K562 (cell line): ENCODE data around the gene CTDSPL2. TPM values are rescaled to one million over a fixed set of nuclear protein-coding genes. Genes with fewer than 3 reads are reported as not detected.

ENCODE experiments used
- CXXC5 ChIP-seq: fragments of 250-450 bp; sonication (Bioruptor Pico); IDR thresholded peaks from 2 replicates; pipeline ENCODE4 v1.8.0; 2022; ENCODE audit warnings: inconsistent platforms, mild to moderate bottlenecking, moderate library complexity
- HDAC2 ChIP-seq: fragments of 450-650 bp; IDR thresholded peaks from 2 replicates; pipeline ENCODE4 v1.6.1; 2016; ENCODE audit warnings: mild to moderate bottlenecking
- MCM2 ChIP-seq: fragments of 450-650 bp; IDR thresholded peaks from 2 replicates; pipeline ENCODE4 v1.6.1; 2017; ENCODE audit warnings: low read depth, mild to moderate bottlenecking
- NONO ChIP-seq, 2 experiments: fragments of 200-400 bp in 1 of 2; fragments of 450-650 bp in 1 of 2; formaldehyde crosslinking in 1 of 2; IDR thresholded peaks; 2 replicates each; pipeline ENCODE4 v1.6.1; 2017; ENCODE audit warnings: low read depth in 2 of 2, mild to moderate bottlenecking in 2 of 2, moderate library complexity in 2 of 2, low read length in 1 of 2
- NR1H2 ChIP-seq: sonication (generic); formaldehyde crosslinking; IDR thresholded peaks from 2 replicates; pipeline ENCODE4 v1.4.0; 2020; ENCODE audit warnings: mild to moderate bottlenecking, missing genetic modification reagents
- RB1 ChIP-seq: fragments of 450-650 bp; IDR thresholded peaks from 2 replicates; pipeline ENCODE4 v1.6.1; 2017; ENCODE audit warnings: low read depth, mild to moderate bottlenecking
- REST ChIP-seq, 2 experiments: fragments of 450-650 bp; formaldehyde crosslinking in 1 of 2; IDR thresholded peaks; 2 replicates each; pipeline versions ENCODE4 v1.4.0 to v1.6.1; 2014 to 2020; ENCODE audit warnings: mild to moderate bottlenecking in 2 of 2, borderline replicate concordance in 1 of 2, low read depth in 1 of 2
- VEZF1 ChIP-seq: fragments of 200-800 bp; sonication (Bioruptor generic); IDR thresholded peaks from 2 replicates; pipeline ENCODE4 v1.6.1; 2017; ENCODE audit warnings: missing genetic modification characterization, missing compliant biosample characterization
- ZBTB11 ChIP-seq, 3 experiments: fragments of 200-800 bp in 1 of 3; fragments of 250-450 bp in 1 of 3; fragments of 450-650 bp in 1 of 3; sonication (Bioruptor Pico) in 1 of 3; sonication (Bioruptor generic) in 1 of 3; formaldehyde crosslinking in 1 of 3; IDR thresholded peaks; 2 replicates each; pipeline versions ENCODE4 v1.6.1 to v1.8.0; 2016 to 2022; ENCODE audit warnings: mild to moderate bottlenecking in 2 of 3, missing genetic modification characterization in 2 of 3, missing compliant biosample characterization in 1 of 3, moderate library complexity in 1 of 3
- ZNF165 ChIP-seq: fragments of 250-450 bp; sonication (Bioruptor Pico); IDR thresholded peaks from 2 replicates; pipeline ENCODE4 v1.4.0; 2020; ENCODE audit warnings: borderline replicate concordance
- ZNF668 ChIP-seq: fragments of 250-450 bp; sonication (Bioruptor Pico); IDR thresholded peaks from 2 replicates; pipeline ENCODE4 v1.8.0; 2022; ENCODE audit warnings: mild to moderate bottlenecking, inconsistent platforms
- polyA plus RNA-seq, 8 experiments: library from polyadenylated mRNA; depleted of rRNA in 4 of 8; stranded (reverse) in 5 of 8; unstranded in 3 of 8; fragments of >200 nt; fragmentation: Nextera tagmentation in 2 of 8; fragmentation: Illumina TruSeq in 1 of 8; extraction: Ambion mirVana in 2 of 8; extraction: Trizol in 1 of 8; gene quantifications; 2 replicates each; pipeline versions ENCODE4 v1.2.1 to v1.2.3, GENCODE V29; 2011 to 2014; ENCODE audit warnings: inconsistent platforms in 1 of 8, missing spikeins in 1 of 8
- total RNA-seq, 7 experiments: library from RNA; depleted of rRNA in 6 of 7; stranded (reverse); fragments of >200 nt in 6 of 7; fragmentation: Illumina TruSeq in 2 of 7; extraction: Trizol in 2 of 7; gene quantifications; 2 replicates each; pipeline versions ENCODE4 v1.2.1 to v1.2.3, GENCODE V29; 2011 to 2021; ENCODE audit warnings: low replicate concordance in 1 of 7

Gene CTDSPL2
- total and polyA plus RNA-seq, 9 of the 15 experiments (the other 6 are each of a cell fraction or from before 2014, with no cell fraction given) = 16.8 to 79.0 (median 53.1) TPM

- TF ChIP-seq REST (IDR thresholded peaks at IDR 0.05; ENCODE audit: borderline replicate concordance) (no peak), REST (CRISPR knock-in tag; IDR thresholded peaks at IDR 0.05; ENCODE audit: low read depth) (no peak), RB1 (no peak), ZBTB11 (CRISPR knock-in tag; IDR thresholded peaks at IDR 0.05) (peak in 1 of 3 experiments; percentile 49; a peak in 2 of 6 replicates), VEZF1 (peak; percentile 100), ZNF165 (CRISPR knock-in tag) (0 out of 2 replicates have a peak, but pooled peaks have one; percentile 11), ZNF668 (no peak), NR1H2 (CRISPR knock-in tag) (0 out of 2 replicates have a peak, but pooled peaks have one; percentile 69), HDAC2 (peak; percentile 53; the same call in 1 of the 2 replicates), MCM2 (no peak), CXXC5 (CRISPR knock-in tag) (peak; percentile 42), NONO (IDR thresholded peaks at IDR 0.05; ENCODE audit: low read depth in 2 of 2, low read length in 1 of 2) (peak; percentile 31 to 41; a peak in 1 of 4 replicates)
Observed at GRCh38 chr15:44536302-44536961, 109.0 kb downstream of the CTDSPL2 start (continued).
